NCI-H1417 treated with DMSO at 0.1 percent for 48 hours (cell line): ENCODE measurements around the gene C1orf53.
"Not testable (repeated sequence)": the region's sequence is repeated elsewhere in the genome, so short reads cannot be mapped to it uniquely, and the experiment has no call there.

ENCODE experiments used
- DNase-seq: peaks from one replicate; lab custom pipeline; 2025; lab: John Stamatoyannopoulos, UW

Gene C1orf53

GRCh38 chr1:197921235-197922069, 19.0 kb downstream of the C1orf53 start:
- no peak for DNase-seq

- DNase-seq, result no peak
These were observed 19.6 kb downstream of the C1orf53 start for GRCh38 chr1:197922070-197922390.

- DNase-seq, result no peak
These were observed 20.6 kb downstream of the C1orf53 start for GRCh38 chr1:197923038-197923437.

- DNase-seq, result no peak
These were observed 22.2 kb downstream of the C1orf53 start for GRCh38 chr1:197924516-197925123.

GRCh38 chr1:197927908-197928665, 25.7 kb downstream of the C1orf53 start:
- DNase-seq, result no peak

- DNase-seq, result no peak
These were observed 26.5 kb downstream of the C1orf53 start for GRCh38 chr1:197928849-197929336.

- DNase-seq, result no peak
These were observed 30.6 kb downstream of the C1orf53 start for GRCh38 chr1:197933016-197933415.

GRCh38 chr1:197933647-197934046, 31.2 kb downstream of the C1orf53 start:
- DNase-seq, result no peak

GRCh38 chr1:197937381-197937780, 35.0 kb downstream of the C1orf53 start:
- DNase-seq, result no peak

- no peak for DNase-seq
These were observed 35.5 kb downstream of the C1orf53 start for GRCh38 chr1:197937892-197938291.

- not testable (repeated sequence) for DNase-seq
These were observed 36.9 kb downstream of the C1orf53 start for GRCh38 chr1:197939159-197939980.

- no peak for DNase-seq
These were observed 39.6 kb downstream of the C1orf53 start for GRCh38 chr1:197942042-197942441.

GRCh38 chr1:197944485-197944884, 42.1 kb downstream of the C1orf53 start:
- DNase-seq, result no peak

- DNase-seq, result no peak
These were observed 46.8 kb downstream of the C1orf53 start for GRCh38 chr1:197948926-197949899.

GRCh38 chr1:197951089-197951488, 48.7 kb downstream of the C1orf53 start:
- DNase-seq, result no peak

GRCh38 chr1:197951617-197952175, 49.3 kb downstream of the C1orf53 start:
- no peak for DNase-seq

GRCh38 chr1:197953472-197953871, 51.0 kb downstream of the C1orf53 start:
- not testable (repeated sequence) for DNase-seq

GRCh38 chr1:197954718-197955418, 52.4 kb downstream of the C1orf53 start:
- DNase-seq, result no peak

- no peak for DNase-seq
These were observed 53.3 kb downstream of the C1orf53 start for GRCh38 chr1:197955486-197956394.
